GM12878 (cell line): ENCODE measurements around the gene FAM53B. TPM values are rescaled to one million over a fixed set of nuclear protein-coding genes. Genes with fewer than 3 reads are reported as not detected.

Source experiments
- ATAC-seq: fragments of 200-7000 bp; cut with Tn5 transposase; 3 replicates; pipeline ENCODE4 v1.9.1; 2020; ENCODE audit warnings: mild to moderate bottlenecking, moderate library complexity
- BruUV-seq: library from RNA; stranded (reverse); fragments of 400-500 nt; replicated peaks from 2 replicates; lab custom pipeline; 2021; lab: Mats Ljungman, UMichigan
- CTCF ChIA-PET: fragments of 300-600 bp; sonication (Branson Sonifier 250); formaldehyde crosslinking; extraction: SDS; loops from one replicate; lab custom pipeline; 2021; ENCODE audit warnings: inconsistent platforms; lab: Yijun Ruan, JAX
- POLR2A ChIA-PET: fragments of 350-600 bp; formaldehyde crosslinking; extraction: SDS; loops from one replicate; lab custom pipeline; 2021; ENCODE audit warnings: inconsistent platforms; lab: Charles Lee
- RAD21 ChIA-PET: fragments of 300-600 bp; sonication (Branson Sonifier 250); formaldehyde crosslinking; loops from one replicate; lab custom pipeline; 2023; ENCODE audit warnings: antibody characterized with exemption; ENCODE audit not compliant: unreplicated experiment; lab: Charles Lee
- SMC1A ChIA-PET: fragments of 300-600 bp; sonication (Branson Sonifier 250); formaldehyde crosslinking; loops from one replicate; lab custom pipeline; 2023; ENCODE audit not compliant: unreplicated experiment, uncharacterized antibody; lab: Charles Lee
- DNase-seq: peaks from one replicate; pipeline ENCODE4 v3.0.0-alpha.2; 2011; ENCODE audit warnings: low read depth, low spot score
- FAIRE-seq: peaks from 3 replicates; lab custom pipeline; 2011; peaks lifted over from hg19 to GRCh38; lab: Jason Lieb, UNC
- H2AFZ ChIP-seq: 2 replicates; pipeline ENCODE4 v1.6.0; 2011; ENCODE audit warnings: low read depth, low read length, control low read depth; ENCODE audit not compliant: control insufficient read depth
- H3K27ac ChIP-seq: 2 replicates; pipeline ENCODE4 v1.5.1; 2011; ENCODE audit warnings: control low read depth; ENCODE audit not compliant: control insufficient read depth, insufficient read depth
- H3K27me3 ChIP-seq, 2 experiments: replicated peaks in 1 of 2; 2 replicates each; pipeline versions ENCODE4 v1.6.0 to v1.6.1; 2011; ENCODE audit warnings: low read length in 1 of 2; ENCODE audit not compliant: control insufficient read depth in 2 of 2, insufficient read depth in 2 of 2
- H3K36me3 ChIP-seq, 2 experiments: 2 replicates each; pipeline ENCODE4 v1.5.1; 2011; ENCODE audit warnings: low read length in 1 of 2; ENCODE audit not compliant: control insufficient read depth in 2 of 2, insufficient read depth in 2 of 2
- H3K4me1 ChIP-seq: 2 replicates; pipeline ENCODE4 v1.6.1; 2011; ENCODE audit warnings: mild to moderate bottlenecking, low read length, moderate library complexity, mixed read lengths; ENCODE audit not compliant: control insufficient read depth, insufficient read depth
- H3K4me2 ChIP-seq: 2 replicates; pipeline ENCODE4 v1.6.0; 2011; ENCODE audit warnings: control low read depth; ENCODE audit not compliant: control insufficient read depth, insufficient read depth
- H3K4me3 ChIP-seq: fragments of 200-600 bp; sonication (generic); 2 replicates; pipeline ENCODE4 v1.5.1; 2016
- H3K79me2 ChIP-seq: 2 replicates; pipeline ENCODE4 v1.6.0; 2011; ENCODE audit warnings: low read length; ENCODE audit not compliant: control insufficient read depth, insufficient read depth
- H3K9ac ChIP-seq: 2 replicates; pipeline ENCODE4 v1.8.0; 2011; ENCODE audit warnings: low read length, control low read depth, mixed read lengths; ENCODE audit not compliant: control insufficient read depth, insufficient read depth
- H3K9me3 ChIP-seq: replicated peaks from 3 replicates; pipeline ENCODE4 v1.5.1; 2011; ENCODE audit warnings: mild to moderate bottlenecking, low read length; ENCODE audit not compliant: control insufficient read depth, insufficient read depth
- H4K20me1 ChIP-seq: 2 replicates; pipeline ENCODE4 v1.6.0; 2011; ENCODE audit not compliant: control insufficient read depth, insufficient read depth
- FOXK2 ChIP-seq: fragments of 450-650 bp; IDR thresholded peaks from 2 replicates; pipeline ENCODE4 v1.6.1; 2017; ENCODE audit warnings: mild to moderate bottlenecking, moderate library complexity
- JUND ChIP-seq: IDR thresholded peaks from 2 replicates; pipeline ENCODE4 v1.6.1; 2012; ENCODE audit warnings: low read depth, mild to moderate bottlenecking, low read length, improper control_type of control experiment, moderate library complexity
- MYC ChIP-seq: IDR thresholded peaks from 2 replicates; pipeline ENCODE4 v1.6.1; 2011; ENCODE audit warnings: mild to moderate bottlenecking, low read length, moderate library complexity, inconsistent platforms; ENCODE audit not compliant: insufficient read depth, insufficient replicate concordance, insufficient read length, severe bottlenecking
- NR2C1 ChIP-seq: fragments of 450-650 bp; IDR thresholded peaks from 2 replicates; pipeline ENCODE4 v1.6.1; 2017; ENCODE audit warnings: antibody characterized with exemption, mild to moderate bottlenecking, moderate library complexity
- PAX5 ChIP-seq: IDR thresholded peaks from 2 replicates; pipeline ENCODE4 v1.6.1; 2011; ENCODE audit warnings: low read depth, low read length, borderline replicate concordance
- POLR2AphosphoS2 ChIP-seq: IDR thresholded peaks from 2 replicates; pipeline ENCODE4 v1.6.1; 2011; ENCODE audit warnings: low read depth, mild to moderate bottlenecking, low read length, improper control_type of control experiment, moderate library complexity
- RB1 ChIP-seq: fragments of 450-650 bp; formaldehyde crosslinking; IDR thresholded peaks from 2 replicates; pipeline ENCODE4 v1.6.1; 2017; ENCODE audit warnings: mild to moderate bottlenecking, borderline replicate concordance
- SP1 ChIP-seq: IDR thresholded peaks from one replicate; pipeline ENCODE4 v1.6.1; 2011; ENCODE audit warnings: low read depth, low read length
- SUPT20H ChIP-seq: IDR thresholded peaks from 2 replicates; pipeline ENCODE4 v1.6.1; 2011; ENCODE audit warnings: low read depth, mild to moderate bottlenecking, low read length, moderate library complexity, borderline replicate concordance; ENCODE audit not compliant: control insufficient read depth
- SUZ12 ChIP-seq: fragments of 200-600 bp; sonication (generic); IDR thresholded peaks from one replicate; pipeline ENCODE4 v1.6.1; 2018; ENCODE audit warnings: antibody characterized with exemption, mild to moderate bottlenecking; ENCODE audit not compliant: unreplicated experiment
- ZNF24 ChIP-seq: fragments of 450-650 bp; IDR thresholded peaks from 2 replicates; pipeline ENCODE4 v1.6.1; 2017; ENCODE audit warnings: antibody characterized with exemption, mild to moderate bottlenecking
- ZNF622 ChIP-seq: fragments of 450-650 bp; IDR thresholded peaks from 2 replicates; pipeline ENCODE4 v1.6.1; 2017; ENCODE audit warnings: mild to moderate bottlenecking, inconsistent platforms
- ZNF687 ChIP-seq: fragments of 450-650 bp; IDR thresholded peaks from 2 replicates; pipeline ENCODE4 v1.6.1; 2017; ENCODE audit warnings: mild to moderate bottlenecking, moderate library complexity
- ZSCAN29 ChIP-seq: fragments of 450-650 bp; IDR thresholded peaks from 2 replicates; pipeline ENCODE4 v1.6.1; 2017; ENCODE audit warnings: mild to moderate bottlenecking, moderate library complexity
- WGBS: methylation state at CpG from one replicate; pipeline ENCODE4 v1.1.6; 2016; ENCODE audit warnings: low lambda C conversion rate; ENCODE audit not compliant: insufficient replicate concordance, insufficient coverage; ENCODE audit errors: missing lambda C conversion rate; 5-methylcytosine and 5-hydroxymethylcytosine counted together
- in situ Hi-C: fragments of 300-500 bp; cut with MboI; formaldehyde crosslinking; loops from 9 replicates; pipeline ENCODE4 v1.14.3; 2018; ENCODE audit warnings: mixed read lengths
- intact Hi-C: fragments of 100-400 bp; cut with micrococcal nuclease; formaldehyde crosslinking; loops from one replicate; pipeline ENCODE4 v1.14.2; 2022; ENCODE audit not compliant: unreplicated experiment
- polyA plus RNA-seq, 11 experiments: library from polyadenylated mRNA; depleted of rRNA in 4 of 11; unstranded in 6 of 11; stranded (reverse) in 5 of 11; fragments of >200 nt; fragmentation: Nextera tagmentation in 4 of 11; fragmentation: Illumina TruSeq in 1 of 11; extraction: Ambion mirVana in 4 of 11; extraction: Trizol in 1 of 11; gene quantifications; 1 replicate in 1 of 11; 2 replicates in 10 of 11; pipeline versions ENCODE4 v1.2.1 to v1.2.3, GENCODE V29; 2011 to 2016; ENCODE audit warnings: inconsistent platforms in 2 of 11, missing spikeins in 2 of 11, low read depth in 1 of 11
- total RNA-seq, 4 experiments: library from RNA; depleted of rRNA in 3 of 4; stranded (reverse); fragments of >200 nt in 3 of 4; fragmentation: Illumina TruSeq in 1 of 4; extraction: Trizol in 1 of 4; gene quantifications; 2 replicates each; pipeline versions ENCODE4 v1.2.1 to v1.2.3, GENCODE V29; 2013 to 2021
- TF ChIP-seq, protein P1 (sequence below): fragments of 450-650 bp; IDR thresholded peaks from 2 replicates; pipeline ENCODE4 v1.6.1; 2017; ENCODE audit warnings: low read depth, mild to moderate bottlenecking, moderate library complexity
- TF ChIP-seq, protein P2 (sequence below): fragments of 450-650 bp; IDR thresholded peaks from 2 replicates; pipeline ENCODE4 v1.6.1; 2017; ENCODE audit warnings: borderline replicate concordance
- TF ChIP-seq, protein P3 (sequence below): IDR thresholded peaks from 2 replicates; pipeline ENCODE4 v1.6.1; 2011; ENCODE audit warnings: low read depth, low read length, improper control_type of control experiment, borderline replicate concordance

FAM53B gene
- total and polyA plus RNA-seq, 10 of the 15 experiments (the other 5 are each of a cell fraction or from before 2014, with no cell fraction given), result 0.05 to 26.3 (median 8.1) TPM

DNA sequence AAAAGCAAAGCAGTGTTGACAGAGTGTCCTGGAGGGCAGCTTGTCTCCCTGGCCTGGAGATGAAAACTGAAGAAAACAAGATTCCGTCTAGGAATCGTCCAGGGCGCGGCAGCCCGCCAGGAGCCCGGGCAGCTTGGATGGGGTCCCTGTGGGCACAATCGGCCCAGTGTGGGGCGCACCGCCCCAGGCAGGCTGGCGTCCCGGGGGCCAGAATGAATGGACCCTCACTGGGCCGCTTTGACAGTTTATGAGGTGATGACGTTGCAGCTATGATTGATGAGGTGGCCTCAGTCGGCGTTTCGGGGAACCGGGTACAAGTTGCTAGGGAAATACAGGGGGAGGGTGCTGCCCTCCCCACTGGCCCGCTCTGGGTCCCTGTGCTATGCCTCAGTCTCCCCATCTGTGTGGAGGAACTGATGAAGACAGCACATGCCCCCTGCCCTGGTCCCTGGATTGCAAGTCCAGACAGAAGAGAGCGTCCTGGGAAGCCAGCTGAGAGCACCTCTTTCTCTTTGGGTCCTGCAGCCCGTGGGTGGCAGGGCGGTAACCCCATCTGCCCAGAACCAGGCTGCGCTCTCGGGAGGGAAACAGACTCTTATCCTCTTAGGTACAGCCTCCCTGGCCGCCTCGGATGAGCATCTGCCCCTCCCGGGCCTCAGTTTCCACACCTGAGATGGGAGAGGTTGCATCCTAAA, 151.3 kb downstream of the FAM53B start:
- Histone ChIP-seq H3K9ac (no peak overlapping the region), H3K36me3 (no peaks in the 10 kb centered on the region), H3K79me2 (no peaks in the 10 kb centered on the region), H4K20me1 (no peaks in the 10 kb centered on the region), H3K4me1 (peaks cover 5% of the 10 kb centered on the region), H3K4me2 (no peak overlapping the region), H2AFZ (no peak overlapping the region), H3K27ac (no peak overlapping the region), H3K27me3 (no peaks in the 10 kb centered on the region; a peak in 1 of 4 replicates), H3K9me3 (no peaks in the 10 kb centered on the region; the same call in 1 of the 3 replicates), H3K4me3 (no peak overlapping the region)
- in situ Hi-C loops (no loop called here), intact Hi-C loops (no loop called here)
- RAD21 ChIA-PET, result no interaction called here
- no peak for ATAC-seq
- no peak for DNase-seq
- no TSS peak for BruUV-seq
- CTCF ChIA-PET, result no interaction called here
- SMC1A ChIA-PET, result no interaction called here
- POLR2A ChIA-PET, result no interaction called here
- WGBS, result 58% methylated on average over 24 of the region's 26 CpGs
- no peak for FAIRE-seq
- TF ChIP-seq SP1, result no peak
- no peak for TF ChIP-seq JUND
- no peak for TF ChIP-seq PAX5
- no peak for TF ChIP-seq ZSCAN29
- TF ChIP-seq, protein P1, sequence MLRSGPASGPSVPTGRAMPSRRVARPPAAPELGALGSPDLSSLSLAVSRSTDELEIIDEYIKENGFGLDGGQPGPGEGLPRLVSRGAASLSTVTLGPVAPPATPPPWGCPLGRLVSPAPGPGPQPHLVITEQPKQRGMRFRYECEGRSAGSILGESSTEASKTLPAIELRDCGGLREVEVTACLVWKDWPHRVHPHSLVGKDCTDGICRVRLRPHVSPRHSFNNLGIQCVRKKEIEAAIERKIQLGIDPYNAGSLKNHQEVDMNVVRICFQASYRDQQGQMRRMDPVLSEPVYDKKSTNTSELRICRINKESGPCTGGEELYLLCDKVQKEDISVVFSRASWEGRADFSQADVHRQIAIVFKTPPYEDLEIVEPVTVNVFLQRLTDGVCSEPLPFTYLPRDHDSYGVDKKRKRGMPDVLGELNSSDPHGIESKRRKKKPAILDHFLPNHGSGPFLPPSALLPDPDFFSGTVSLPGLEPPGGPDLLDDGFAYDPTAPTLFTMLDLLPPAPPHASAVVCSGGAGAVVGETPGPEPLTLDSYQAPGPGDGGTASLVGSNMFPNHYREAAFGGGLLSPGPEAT, result no peak
- no peak for TF ChIP-seq SUZ12
- TF ChIP-seq MYC, result no peak
- TF ChIP-seq NR2C1, result no peak
- no peak for TF ChIP-seq FOXK2
- TF ChIP-seq SUPT20H, result no peak
- TF ChIP-seq, protein P2, sequence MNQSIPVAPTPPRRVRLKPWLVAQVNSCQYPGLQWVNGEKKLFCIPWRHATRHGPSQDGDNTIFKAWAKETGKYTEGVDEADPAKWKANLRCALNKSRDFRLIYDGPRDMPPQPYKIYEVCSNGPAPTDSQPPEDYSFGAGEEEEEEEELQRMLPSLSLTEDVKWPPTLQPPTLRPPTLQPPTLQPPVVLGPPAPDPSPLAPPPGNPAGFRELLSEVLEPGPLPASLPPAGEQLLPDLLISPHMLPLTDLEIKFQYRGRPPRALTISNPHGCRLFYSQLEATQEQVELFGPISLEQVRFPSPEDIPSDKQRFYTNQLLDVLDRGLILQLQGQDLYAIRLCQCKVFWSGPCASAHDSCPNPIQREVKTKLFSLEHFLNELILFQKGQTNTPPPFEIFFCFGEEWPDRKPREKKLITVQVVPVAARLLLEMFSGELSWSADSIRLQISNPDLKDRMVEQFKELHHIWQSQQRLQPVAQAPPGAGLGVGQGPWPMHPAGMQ, result no peak
- TF ChIP-seq ZNF24, result no peak
- TF ChIP-seq POLR2AphosphoS2, result no peak
- TF ChIP-seq, protein P3, sequence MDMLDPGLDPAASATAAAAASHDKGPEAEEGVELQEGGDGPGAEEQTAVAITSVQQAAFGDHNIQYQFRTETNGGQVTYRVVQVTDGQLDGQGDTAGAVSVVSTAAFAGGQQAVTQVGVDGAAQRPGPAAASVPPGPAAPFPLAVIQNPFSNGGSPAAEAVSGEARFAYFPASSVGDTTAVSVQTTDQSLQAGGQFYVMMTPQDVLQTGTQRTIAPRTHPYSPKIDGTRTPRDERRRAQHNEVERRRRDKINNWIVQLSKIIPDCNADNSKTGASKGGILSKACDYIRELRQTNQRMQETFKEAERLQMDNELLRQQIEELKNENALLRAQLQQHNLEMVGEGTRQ, result no peak
- no peak for TF ChIP-seq ZNF622
- no peak for TF ChIP-seq RB1
- no peak for TF ChIP-seq ZNF687
